ENCODE data around the gene CNIH2.

- TF ChIP-seq, protein P1, sequence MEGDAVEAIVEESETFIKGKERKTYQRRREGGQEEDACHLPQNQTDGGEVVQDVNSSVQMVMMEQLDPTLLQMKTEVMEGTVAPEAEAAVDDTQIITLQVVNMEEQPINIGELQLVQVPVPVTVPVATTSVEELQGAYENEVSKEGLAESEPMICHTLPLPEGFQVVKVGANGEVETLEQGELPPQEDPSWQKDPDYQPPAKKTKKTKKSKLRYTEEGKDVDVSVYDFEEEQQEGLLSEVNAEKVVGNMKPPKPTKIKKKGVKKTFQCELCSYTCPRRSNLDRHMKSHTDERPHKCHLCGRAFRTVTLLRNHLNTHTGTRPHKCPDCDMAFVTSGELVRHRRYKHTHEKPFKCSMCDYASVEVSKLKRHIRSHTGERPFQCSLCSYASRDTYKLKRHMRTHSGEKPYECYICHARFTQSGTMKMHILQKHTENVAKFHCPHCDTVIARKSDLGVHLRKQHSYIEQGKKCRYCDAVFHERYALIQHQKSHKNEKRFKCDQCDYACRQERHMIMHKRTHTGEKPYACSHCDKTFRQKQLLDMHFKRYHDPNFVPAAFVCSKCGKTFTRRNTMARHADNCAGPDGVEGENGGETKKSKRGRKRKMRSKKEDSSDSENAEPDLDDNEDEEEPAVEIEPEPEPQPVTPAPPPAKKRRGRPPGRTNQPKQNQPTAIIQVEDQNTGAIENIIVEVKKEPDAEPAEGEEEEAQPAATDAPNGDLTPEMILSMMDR (IDR thresholded peaks at IDR 0.05): no peak
- TF ChIP-seq POLR2A (IDR thresholded peaks at IDR 0.05): no peak
Measured at GRCh38 chr11:66302656-66303055, 24.7 kb downstream of the CNIH2 start.

All from thyroid gland (tissue), 4 donors.